ENCODE results near the gene VASH2. TPM values are rescaled to one million over a fixed set of nuclear protein-coding genes. Genes with fewer than 3 reads are reported as not detected.
"Not testable (repeated sequence)": the region's sequence is repeated elsewhere in the genome, so short reads cannot be mapped to it uniquely, and the experiment has no call there.

VASH2 gene
- 0.36 TPM for total RNA-seq

DNA sequence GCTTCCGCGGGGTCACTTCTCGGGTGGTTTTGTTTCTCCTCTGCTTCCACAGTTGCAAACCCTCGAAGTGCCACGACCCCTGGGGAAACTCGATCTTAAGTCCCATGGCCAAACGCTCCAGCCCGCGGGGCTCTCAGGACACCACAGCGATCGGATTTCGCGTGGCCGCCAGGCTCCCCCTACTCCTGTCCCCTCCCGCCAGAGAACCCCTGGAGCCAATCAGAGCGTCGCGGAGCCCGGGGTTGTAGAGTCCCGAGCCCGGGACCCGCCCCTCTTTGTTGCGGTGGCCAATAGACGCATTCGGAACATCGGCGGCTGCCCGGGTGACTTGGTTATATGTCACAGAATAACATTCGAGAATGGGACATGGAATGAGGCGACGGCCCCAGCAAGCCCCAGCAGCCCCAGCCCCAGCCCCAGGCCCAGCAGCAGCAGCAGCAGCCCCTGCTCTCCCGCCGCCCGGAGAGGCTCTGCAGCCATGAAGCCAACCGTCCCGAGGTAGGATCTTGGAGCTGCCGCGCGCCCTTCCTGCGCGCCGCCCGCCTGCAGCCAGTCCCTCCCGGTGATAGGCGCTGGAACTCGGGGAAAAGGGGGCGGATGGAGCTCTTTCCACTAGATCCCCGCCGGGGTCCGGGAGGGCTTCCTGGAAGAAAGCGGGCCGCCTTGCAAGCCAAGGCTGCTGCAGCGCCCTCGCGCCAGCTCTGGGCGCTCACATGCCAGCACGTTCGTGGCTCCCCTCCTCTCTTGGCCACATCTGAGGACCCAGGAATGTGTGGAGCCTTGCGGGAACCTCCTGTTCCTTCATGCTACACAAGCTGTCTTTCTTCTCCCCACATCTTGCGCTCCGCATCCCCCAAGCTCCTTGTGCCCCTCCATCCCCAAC lies at the start of gene VASH2:
TSS of gene VASH2 (plus strand) at position 299 of the 883 bp plus-strand sequence. CDS start 1,002 bp downstream, outside the sequence.
- peak; percentile 94 for ATAC-seq

- ATAC-seq: no peak
Measured at GRCh38 chr1:212901290-212901689, 49.1 kb upstream of the VASH2 start.

DNA sequence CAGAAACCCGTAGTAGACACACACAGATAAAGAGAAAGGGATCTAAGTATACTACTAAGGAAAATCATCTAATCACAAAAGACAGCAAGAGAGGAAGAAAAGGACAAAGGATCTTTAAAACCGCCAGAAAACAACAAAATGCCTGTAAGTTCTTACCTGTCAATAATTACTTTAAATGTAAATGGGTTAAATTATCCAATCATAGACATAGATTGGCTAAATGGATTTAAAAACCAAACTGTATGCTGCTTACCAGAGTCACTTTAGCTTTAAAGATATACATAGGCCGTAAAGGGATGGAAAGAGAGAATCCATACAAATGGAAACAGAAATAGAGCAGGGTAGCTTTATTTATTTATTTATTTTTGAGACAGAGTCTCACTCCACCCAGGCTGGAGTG lies 48.3 kb upstream of the VASH2 start:
- ATAC-seq: no peak

- no peak for ATAC-seq
Measured at GRCh38 chr1:212903664-212904063, 46.7 kb upstream of the VASH2 start.

DNA sequence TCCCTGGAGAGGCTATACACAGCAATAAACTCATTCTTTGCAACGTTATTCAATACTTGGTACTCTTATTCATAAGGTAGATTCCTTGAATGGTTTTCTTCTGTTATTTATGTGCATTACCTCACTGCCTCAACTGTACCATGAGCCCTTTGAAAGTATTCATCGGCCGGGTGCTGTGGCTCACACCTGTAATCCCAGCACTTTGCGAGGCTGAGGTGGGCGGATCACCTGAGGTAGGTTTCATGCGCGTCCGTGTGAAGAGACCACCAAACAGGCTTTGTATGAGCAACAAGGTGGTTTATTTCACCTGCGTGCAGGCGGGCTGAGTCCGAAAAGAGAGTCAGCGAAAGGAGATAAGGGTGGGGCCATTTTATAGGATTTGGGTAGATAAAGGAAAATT lies 42.3 kb upstream of the VASH2 start:
- not testable (repeated sequence) for ATAC-seq

- ATAC-seq: no peak
Measured at GRCh38 chr1:212908971-212909370, 41.4 kb upstream of the VASH2 start.

DNA sequence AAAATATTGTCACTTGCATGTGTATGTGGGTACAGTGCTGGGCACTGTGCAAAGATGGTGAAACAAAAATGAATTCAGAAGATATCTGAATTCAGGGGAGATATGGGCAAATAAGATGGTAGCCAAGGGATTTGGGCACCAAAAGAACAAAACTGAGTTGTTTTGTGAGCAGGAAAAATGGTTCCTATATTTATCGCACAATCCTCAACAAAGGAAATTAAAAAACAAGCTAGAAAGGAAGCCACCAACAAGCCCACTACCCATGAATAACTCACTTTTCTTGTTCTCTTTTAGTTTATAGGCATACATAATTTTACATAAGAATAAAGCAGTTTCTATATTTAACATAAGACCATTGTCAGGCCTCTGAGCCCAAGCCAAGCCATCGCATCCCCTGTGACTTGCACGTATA lies 40.7 kb upstream of the VASH2 start:
- ATAC-seq: no peak

DNA sequence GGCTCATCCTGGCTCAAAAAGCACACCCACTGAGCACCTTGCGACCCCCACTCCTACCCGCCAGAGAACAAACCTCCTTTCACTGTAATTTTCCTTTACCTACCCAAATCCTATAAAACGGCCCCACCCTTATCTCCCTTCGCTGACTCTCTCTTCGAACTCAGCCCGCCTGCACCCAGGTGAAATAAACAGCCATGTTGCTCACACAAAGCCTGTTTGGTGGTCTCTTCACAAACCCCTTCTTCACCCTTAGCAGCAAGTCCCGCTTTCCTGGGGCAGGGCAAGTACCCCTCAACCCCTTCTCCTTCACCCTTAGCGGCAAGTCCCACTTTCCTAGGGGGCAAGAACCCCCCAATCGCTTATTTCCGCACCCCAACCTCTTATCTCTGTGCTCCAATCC lies 40.1 kb upstream of the VASH2 start:
- ATAC-seq: not testable (repeated sequence)

DNA sequence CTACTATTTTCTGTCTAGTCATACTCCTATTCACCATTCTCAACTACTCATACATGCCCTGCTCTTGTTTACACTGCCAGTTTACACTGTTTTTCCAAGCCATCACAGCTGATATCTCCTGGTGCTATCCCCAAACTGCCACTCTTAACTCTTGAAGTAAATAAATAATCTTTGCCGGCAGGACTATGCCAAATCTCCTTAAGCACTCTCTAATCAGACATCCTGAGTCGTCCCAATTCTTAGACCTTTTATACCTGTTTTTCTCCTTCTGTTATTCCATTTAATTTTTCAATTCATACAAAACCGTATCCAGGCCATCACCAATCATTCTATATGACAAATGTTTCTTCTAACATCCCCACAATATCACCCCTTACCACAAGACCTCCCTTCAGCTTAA lies 36.7 kb upstream of the VASH2 start:
- not testable (repeated sequence) for ATAC-seq

DNA sequence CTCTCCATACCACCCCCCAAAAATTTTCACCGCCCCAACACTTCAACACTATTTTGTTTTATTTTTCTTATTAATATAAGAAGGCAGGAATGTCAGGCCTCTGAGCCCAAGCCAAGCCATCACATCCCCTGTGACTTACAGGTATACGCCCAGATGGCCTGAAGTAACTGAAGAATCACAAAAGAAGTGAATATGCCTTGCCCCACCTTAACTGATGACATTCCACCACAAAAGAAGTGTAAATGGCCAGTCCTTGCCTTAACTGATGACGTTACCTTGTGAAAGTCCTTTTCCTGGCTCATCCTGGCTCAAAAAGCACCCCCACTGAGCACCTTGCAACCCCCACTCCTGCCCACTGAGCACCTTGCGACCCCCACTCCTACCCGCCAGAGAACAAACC lies 36.2 kb upstream of the VASH2 start:
- not testable (repeated sequence) for ATAC-seq

DNA sequence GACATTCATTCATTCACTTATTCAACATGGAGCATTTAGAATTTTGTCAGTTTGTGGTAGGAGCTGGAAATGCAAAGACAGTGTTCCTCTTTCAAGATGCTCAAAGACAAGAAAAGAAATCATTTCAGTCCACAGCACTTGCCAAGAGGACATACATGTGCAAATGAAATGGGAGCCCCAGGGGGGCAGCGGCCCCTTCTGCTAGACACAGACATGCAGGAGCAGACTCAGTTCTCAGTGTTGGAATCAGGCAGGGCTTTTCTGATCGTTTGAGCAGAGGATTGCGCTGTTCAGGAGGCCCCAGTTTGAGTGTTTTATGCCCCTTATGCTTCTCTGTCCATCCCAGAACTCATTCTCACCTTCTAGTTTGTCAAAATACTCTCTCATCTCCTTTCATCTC lies 35.6 kb upstream of the VASH2 start:
- ATAC-seq: no peak

- ATAC-seq: no peak
Measured at GRCh38 chr1:212915245-212916091, 34.9 kb upstream of the VASH2 start.

DNA sequence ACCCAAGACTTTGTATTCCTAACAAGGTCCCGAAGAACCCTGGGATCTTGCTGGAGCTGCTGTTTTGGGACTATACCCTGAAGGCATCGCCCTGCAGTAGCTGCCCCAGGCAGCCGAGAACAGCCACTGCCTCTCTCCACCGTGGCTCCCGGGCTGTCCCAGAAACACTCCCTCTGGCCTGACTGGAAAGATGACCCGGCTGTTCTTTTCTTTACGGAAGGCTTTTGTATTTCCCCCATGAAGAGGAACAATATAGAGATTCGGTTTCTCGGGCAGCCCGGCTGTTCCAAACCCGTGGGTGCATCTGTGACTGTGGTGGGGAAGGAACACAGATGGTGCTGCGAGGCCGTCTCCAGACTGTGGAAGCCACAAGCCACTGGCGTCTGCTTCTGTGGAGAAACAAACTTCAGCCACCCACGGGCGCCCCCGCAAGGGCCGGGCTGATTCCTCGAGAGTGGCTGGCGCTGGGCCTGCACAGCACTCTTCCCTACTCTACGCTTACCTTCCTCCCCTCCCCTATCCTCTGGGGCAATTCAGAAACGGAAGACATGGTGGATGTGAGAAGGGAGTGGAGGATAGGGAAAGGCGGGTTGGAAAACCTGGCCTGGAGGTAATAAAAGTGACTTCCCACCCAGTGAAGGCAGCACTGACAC lies 33.7 kb upstream of the VASH2 start:
- peak; percentile 67 for ATAC-seq

GRCh38 chr1:212917134-212917485 lies 33.2 kb upstream of the VASH2 start:
- ATAC-seq: no peak

- ATAC-seq: no peak
Measured at GRCh38 chr1:212917858-212918257, 32.5 kb upstream of the VASH2 start.

DNA sequence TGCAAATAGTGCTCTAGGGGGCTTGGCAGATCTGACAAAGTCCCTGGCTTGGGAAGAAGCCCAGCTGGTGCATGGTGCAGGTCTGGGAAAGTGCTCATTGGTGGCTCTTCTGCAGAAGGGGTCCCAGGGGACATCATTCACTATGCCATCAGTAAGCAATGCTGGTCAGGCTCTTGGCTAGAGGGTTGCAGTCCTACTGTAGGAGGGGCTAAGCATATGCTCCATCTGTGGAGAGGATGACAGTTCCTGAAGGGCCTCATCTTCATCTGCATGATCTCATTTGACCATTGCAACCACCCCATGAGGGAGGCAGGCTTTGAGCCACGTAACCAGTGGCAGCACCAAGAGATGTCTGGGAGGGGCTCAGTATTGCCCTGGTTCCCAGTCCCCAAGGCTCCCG lies 31.5 kb upstream of the VASH2 start:
- no peak for ATAC-seq

DNA sequence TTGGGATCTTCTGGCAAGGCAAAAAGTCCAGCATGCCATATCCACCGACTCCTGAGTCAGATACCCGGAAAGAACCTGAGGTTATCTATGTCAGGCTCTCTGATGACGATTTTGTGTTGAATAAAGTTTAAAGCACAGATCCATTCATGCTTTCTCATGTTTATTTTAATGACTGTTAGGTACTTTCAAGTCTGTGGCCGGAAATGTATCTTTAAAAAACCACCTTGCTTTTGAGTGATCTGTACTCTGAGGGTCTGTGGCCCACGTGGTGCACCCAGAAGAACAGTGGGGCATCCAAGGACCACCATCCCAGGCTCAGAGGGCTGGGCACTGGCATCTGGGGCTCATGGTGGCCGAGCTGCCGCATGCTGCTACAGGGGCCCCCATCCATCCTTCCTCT lies 30.1 kb upstream of the VASH2 start:
- ATAC-seq: no peak

DNA sequence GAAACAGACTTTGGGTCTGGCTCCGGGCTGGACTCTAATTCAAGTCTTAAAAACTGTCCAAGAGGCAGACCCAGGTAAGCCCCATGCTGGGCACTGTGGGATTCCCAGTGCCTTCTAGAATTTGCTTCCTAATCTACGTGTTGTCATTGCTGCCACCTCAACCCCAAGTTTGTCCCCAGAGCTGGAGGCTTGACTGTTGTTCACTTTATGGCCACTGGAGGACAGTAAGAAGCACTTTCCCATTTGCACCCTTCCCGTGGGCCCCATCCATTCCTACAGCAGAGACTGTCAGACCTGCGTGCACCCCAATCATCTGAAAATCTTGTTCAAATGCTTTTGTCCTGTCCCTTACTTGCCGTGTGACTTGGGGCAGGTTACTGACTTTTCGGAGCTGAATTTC lies 29.4 kb upstream of the VASH2 start:
- no peak for ATAC-seq

DNA sequence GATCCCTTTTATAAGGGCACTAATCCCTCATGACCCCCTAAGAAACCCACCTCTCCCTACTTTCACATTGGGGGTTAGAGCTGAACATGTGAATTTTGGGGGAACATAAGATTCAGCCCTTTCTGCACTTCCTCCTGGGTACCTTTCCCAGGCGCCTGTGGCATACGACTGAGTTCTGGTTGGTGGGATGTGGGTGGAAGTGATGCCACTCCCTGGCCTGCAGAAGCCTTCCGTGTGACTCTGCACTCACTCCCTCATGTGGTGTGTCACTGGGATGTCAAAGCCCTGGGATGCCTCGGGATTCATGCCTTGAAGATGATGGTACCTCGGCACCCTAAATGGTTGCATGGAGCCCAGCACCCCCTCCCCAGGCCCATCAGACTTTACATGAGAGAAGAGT lies 28.3 kb upstream of the VASH2 start:
- ATAC-seq: no peak

DNA sequence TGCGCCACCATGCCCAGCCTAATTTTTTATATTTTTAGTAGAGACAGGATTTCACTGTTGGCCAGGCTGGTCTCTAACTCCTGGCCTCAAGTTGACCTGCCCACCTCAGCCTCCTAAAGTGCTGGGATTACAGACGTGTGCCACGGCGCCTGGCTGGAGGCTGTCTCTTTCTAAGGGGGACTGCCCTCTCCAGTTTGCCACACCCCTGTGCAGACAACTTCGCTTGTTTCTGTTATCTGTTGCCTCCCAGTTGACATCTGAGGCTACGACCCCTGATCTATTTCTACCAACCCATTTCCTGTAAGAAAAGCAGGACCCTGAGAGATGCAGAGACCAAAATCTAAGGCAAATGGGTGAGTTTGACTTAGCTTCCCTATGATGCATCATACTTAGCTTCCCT lies 24.0 kb upstream of the VASH2 start:
- ATAC-seq: no peak

- no peak for ATAC-seq
Measured at GRCh38 chr1:212928323-212929291, 21.7 kb upstream of the VASH2 start.

All from esophagus mucosa (tissue), 1 donor.